AG04449 (cell line): ENCODE results near the gene ATP6V0C.
"Not testable (repeated sequence)": the region's sequence is repeated elsewhere in the genome, so short reads cannot be mapped to it uniquely, and the experiment has no call there.

Experiments
- CTCF ChIA-PET: fragments of 350-600 bp; formaldehyde crosslinking; extraction: SDS; loops from one replicate; lab custom pipeline; 2021; ENCODE audit warnings: antibody characterized with exemption; lab: Yijun Ruan, JAX
- POLR2A ChIA-PET: fragments of 400-600, 350-600 bp; formaldehyde crosslinking; extraction: SDS; loops from one replicate; lab custom pipeline; 2020; ENCODE audit warnings: antibody characterized with exemption, inconsistent platforms; lab: Yijun Ruan, JAX
- DNase-seq: peaks from one replicate; pipeline ENCODE4 v3.0.0-alpha.2; 2010; ENCODE audit warnings: low read depth, low spot score
- H3K4me3 ChIP-seq: 2 replicates; pipeline ENCODE4 v1.5.1; 2011; ENCODE audit warnings: low read depth, mild to moderate bottlenecking, control low read depth, low read length
- CTCF ChIP-seq: IDR thresholded peaks from one replicate; pipeline ENCODE4 v1.5.1; 2011; ENCODE audit warnings: mild to moderate bottlenecking, moderate library complexity, low read length, control low read depth, inconsistent platforms; ENCODE audit not compliant: insufficient read depth; ENCODE audit errors: missing control alignments

ATP6V0C gene

DNA sequence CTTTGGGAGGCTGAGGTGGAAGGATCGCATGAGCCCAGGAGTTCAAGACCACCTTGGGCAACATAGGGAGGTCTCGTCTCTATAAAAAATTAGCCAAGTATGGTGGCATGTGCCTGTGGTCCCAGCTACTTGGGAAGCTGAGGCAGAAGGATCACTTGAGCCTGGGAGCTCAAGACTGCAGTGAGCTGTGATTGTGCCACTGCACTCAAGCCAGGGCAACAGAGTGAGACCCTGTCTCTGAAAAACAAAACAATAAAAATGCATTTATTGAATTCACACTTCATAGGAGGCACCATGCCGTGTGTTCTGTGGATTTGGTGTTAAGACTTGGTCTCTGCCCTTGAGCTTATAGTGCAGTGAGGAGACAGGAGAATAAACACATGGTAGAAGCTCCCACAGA is 36.4 kb upstream of the ATP6V0C start:
- ChIA-PET CTCF (interaction anchor here (1.0 to 1.8 kb wide), 2 partner anchors 23 to 137 kb away, joined by 4 to 10 read pairs; partner anchors contain the start of gene ABCA3), POLR2A (no interaction called here)
- no peak for TF ChIP-seq CTCF
- no peak for DNase-seq
- H3K4me3 ChIP-seq = no peak overlapping the region

- DNase-seq = no peak
- no peak overlapping the region for H3K4me3 ChIP-seq
- CTCF ChIA-PET = interaction anchor here (1.0 kb wide), 1 partner anchor 22 kb away, joined by 3 read pairs; no protein-coding TSS in a partner anchor
- TF ChIP-seq CTCF = no peak
- POLR2A ChIA-PET = no interaction called here
Measured at GRCh38 chr16:2478279-2478678, 35.5 kb upstream of the ATP6V0C start.

- POLR2A ChIA-PET, CTCF ChIA-PET, H3K4me3 ChIP-seq, DNase-seq: not testable (repeated sequence)
Measured at GRCh38 chr16:2479996-2480395, 33.8 kb upstream of the ATP6V0C start.

DNA sequence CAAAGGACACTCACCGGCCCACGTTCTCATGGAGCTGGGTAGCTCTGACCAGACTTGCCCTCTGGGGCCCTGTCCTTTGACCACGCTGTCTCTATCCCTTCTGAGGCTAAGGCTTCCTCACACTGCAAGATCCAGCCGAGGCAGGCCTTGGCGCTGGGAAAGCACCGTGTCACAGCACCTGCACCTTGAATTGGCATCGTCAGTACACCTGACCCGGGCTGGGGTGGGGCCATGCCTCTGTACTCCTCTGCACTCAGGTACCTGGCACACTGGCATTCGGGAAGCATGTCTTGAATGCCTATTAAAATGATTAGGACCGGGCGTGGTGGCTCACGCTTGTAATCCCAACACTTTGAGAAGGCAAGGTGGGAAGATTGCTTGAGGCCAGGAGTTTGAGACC is 32.8 kb upstream of the ATP6V0C start:
- POLR2A ChIA-PET = no interaction called here
- no peak for TF ChIP-seq CTCF
- DNase-seq = no peak
- CTCF ChIA-PET = interaction anchor here (1.6 kb wide), 1 partner anchor 8 kb away, joined by 4 read pairs; no protein-coding TSS in a partner anchor
- H3K4me3 ChIP-seq = no peak overlapping the region

DNA sequence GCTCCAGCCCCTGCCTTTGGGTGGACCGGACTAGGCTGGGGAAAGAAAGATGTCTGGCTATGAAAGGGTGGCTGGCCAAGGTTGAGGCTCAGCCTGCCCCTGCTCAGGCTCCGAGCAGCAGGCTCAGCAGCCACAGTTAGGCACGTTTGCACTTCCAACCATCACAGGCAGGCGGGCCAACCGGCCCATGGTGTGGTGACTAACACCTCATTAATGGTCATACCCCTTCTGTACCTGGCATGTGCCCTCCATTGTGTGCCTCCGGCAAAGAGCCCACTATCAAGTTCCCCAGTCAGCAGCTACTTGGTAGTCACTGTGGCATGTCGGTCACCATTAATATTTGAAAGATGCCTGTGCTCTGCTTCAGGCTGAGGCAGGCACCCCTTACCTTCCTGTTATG is 32.1 kb upstream of the ATP6V0C start:
- no peak for DNase-seq
- H3K4me3 ChIP-seq = no peak overlapping the region
- ChIA-PET CTCF (interaction anchor here (1.4 to 1.6 kb wide), 2 partner anchors 9 to 22 kb away, joined by 3 to 4 read pairs; partner anchors contain the start of gene TEDC2), POLR2A (interaction anchor here (1.6 kb wide), 1 partner anchor 22 kb away, joined by 4 read pairs; the partner anchor contains the start of gene TEDC2)
- TF ChIP-seq CTCF = no peak

DNA sequence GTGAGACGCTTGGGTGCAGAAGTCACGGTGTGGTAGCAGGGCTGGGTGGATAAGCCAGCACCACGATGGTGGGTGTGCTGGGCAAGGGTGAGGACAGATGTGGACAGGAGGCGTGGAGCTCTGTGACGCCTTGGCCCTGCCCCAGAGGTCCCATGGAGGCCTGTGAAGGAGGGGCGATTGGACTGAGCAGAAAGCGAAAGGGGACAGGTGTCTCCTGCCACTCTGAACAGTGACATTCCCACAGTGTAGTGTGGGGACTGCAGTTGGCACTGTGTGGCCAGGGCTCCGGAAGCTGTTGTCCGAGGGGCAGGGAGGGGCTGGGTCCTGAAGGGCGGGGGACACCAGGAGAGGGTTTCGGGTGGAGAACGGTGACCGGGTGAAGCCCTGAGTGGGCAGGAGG is 31.5 kb upstream of the ATP6V0C start:
- ChIA-PET POLR2A (interaction anchor here (0.8 to 1.6 kb wide), 4 partner anchors 7 to 231 kb away, joined by 3 to 7 read pairs (median 5); partner anchors contain the start of genes ECI1, TBC1D24 and TEDC2), CTCF (interaction anchor here (1.0 to 5.1 kb wide), 6 partner anchors 8 to 52 kb away, joined by 3 to 41 read pairs (median 4); partner anchors contain the start of genes CCNF and TEDC2)
- no peak overlapping the region for H3K4me3 ChIP-seq
- no peak for DNase-seq
- TF ChIP-seq CTCF = no peak
